Measurements from ENCODE around the gene RBM39. TPM values are rescaled to one million over a fixed set of nuclear protein-coding genes. Genes with fewer than 3 reads are reported as not detected.
A peak's percentile ranks its signal among the peaks of the same experiment; 100 is the strongest.

The RBM39 gene
- total RNA-seq, 3 donors from 2014 or later (not counting 1 experiment from before 2014, with no cell fraction given): 1,431 to 1,555 (median 1,445) TPM

GRCh38 chr20:35771689-35772562 lies 29.9 kb upstream of the RBM39 start, which contains the start of gene PHF20:
TSS of gene PHF20 (plus strand) at chr20:35772015. CDS start at chr20:35801523, 29,508 bp downstream.
- H3K27ac Mint-ChIP-seq: peak within 1 kb of the TSS; percentile 98 to 100
- Histone ChIP-seq H3K4me1 (ENCODE audit: control insufficient read depth, insufficient read depth, low read length) (peaks cover 73% of the 10 kb centered on the region), H3K4me3 (ENCODE audit: low read length) (peak within 1 kb of the TSS; percentile 46), H3K27ac (ENCODE audit: low read length) (peak within 1 kb of the TSS; percentile 99), H3K27me3 (ENCODE audit: control insufficient read depth, insufficient read depth, low read length) (no peaks in the 10 kb centered on the region), H3K36me3 (ENCODE audit: control insufficient read depth, insufficient read depth, low read length) (peaks cover 6% of the 10 kb centered on the region), H3K9me3 (ENCODE audit: control insufficient read depth, insufficient read depth, low read length) (no peaks in the 10 kb centered on the region)
- TF ChIP-seq CTCF (IDR thresholded peaks at IDR 0.05): no peak
- 2% methylated on average over 87 of the region's 87 CpGs for WGBS (ENCODE audit: insufficient coverage)
- H3K4me1 Mint-ChIP-seq: peaks cover 65 to 70% of the 10 kb centered on the region in 2 donors
- intact Hi-C loops (cut with micrococcal nuclease): loop anchor here (10.0 kb wide), 1 partner anchor 47 kb away; no protein-coding TSS in a partner anchor
- no peaks in the 10 kb centered on the region for H3K27me3 Mint-ChIP-seq (ENCODE audit: low read depth in 2 of 2)
- no peaks in the 10 kb centered on the region for H3K9me3 Mint-ChIP-seq
- H3K4me3 Mint-ChIP-seq: peak within 1 kb of the TSS; percentile 96
- H3K36me3 Mint-ChIP-seq: peaks cover 7% of the 10 kb centered on the region
- DNase-seq (peak; percentile 100), ATAC-seq (peak; percentile 77 to 93 (median 80))

GRCh38 chr20:35771367-35771688 lies 29.3 kb upstream of the RBM39 start:
- WGBS (ENCODE audit: insufficient coverage): 88% methylated on average over 9 of the region's 9 CpGs
- H3K9me3 ChIP-seq (ENCODE audit: control insufficient read depth, insufficient read depth, low read length): no peaks in the 10 kb centered on the region
- TF ChIP-seq CTCF (IDR thresholded peaks at IDR 0.05): no peak
- Mint-ChIP-seq H3K9me3 (no peaks in the 10 kb centered on the region), H3K27ac (peak overlapping the region; percentile 98 to 100), H3K4me1 (peaks cover 59 to 67% of the 10 kb centered on the region in 2 donors), H3K36me3 (peaks cover 7% of the 10 kb centered on the region), H3K27me3 (ENCODE audit: low read depth in 2 of 2) (no peaks in the 10 kb centered on the region), H3K4me3 (peak overlapping the region; percentile 86)
- DNase-seq: no peak
- ATAC-seq: no peak
- peak overlapping the region; percentile 5 for H3K4me3 ChIP-seq (ENCODE audit: low read length)
- peaks cover 77% of the 10 kb centered on the region for H3K4me1 ChIP-seq (ENCODE audit: control insufficient read depth, insufficient read depth, low read length)
- no peaks in the 10 kb centered on the region for H3K27me3 ChIP-seq (ENCODE audit: control insufficient read depth, insufficient read depth, low read length)
- H3K27ac ChIP-seq (ENCODE audit: low read length): peak overlapping the region; percentile 99
- peaks cover 6% of the 10 kb centered on the region for H3K36me3 ChIP-seq (ENCODE audit: control insufficient read depth, insufficient read depth, low read length)
- intact Hi-C loops (cut with micrococcal nuclease): loop anchor here (10.0 kb wide), 1 partner anchor 47 kb away; no protein-coding TSS in a partner anchor

GRCh38 chr20:35768731-35769664 lies 26.9 kb upstream of the RBM39 start:
- Mint-ChIP-seq H3K4me3 (peak overlapping the region; percentile 91), H3K9me3 (no peaks in the 10 kb centered on the region), H3K27me3 (ENCODE audit: low read depth in 2 of 2) (no peaks in the 10 kb centered on the region), H3K36me3 (no peaks in the 10 kb centered on the region), H3K27ac (peak overlapping the region; percentile 98 to 100), H3K4me1 (peaks cover 49 to 60% of the 10 kb centered on the region in 2 donors)
- intact Hi-C loops (cut with micrococcal nuclease): loop anchor here (1.0 to 2.0 kb wide), 3 partner anchors 27 to 154 kb away; partner anchors contain the start of genes RBM39 and SPAG4
- Histone ChIP-seq H3K4me1 (ENCODE audit: control insufficient read depth, insufficient read depth, low read length) (peaks cover 91% of the 10 kb centered on the region), H3K27ac (ENCODE audit: low read length) (peak overlapping the region; percentile 99), H3K9me3 (ENCODE audit: control insufficient read depth, insufficient read depth, low read length) (no peaks in the 10 kb centered on the region), H3K27me3 (ENCODE audit: control insufficient read depth, insufficient read depth, low read length) (no peaks in the 10 kb centered on the region), H3K4me3 (ENCODE audit: low read length) (no peak overlapping the region), H3K36me3 (ENCODE audit: control insufficient read depth, insufficient read depth, low read length) (no peaks in the 10 kb centered on the region)
- 63% methylated on average over 5 of the region's 5 CpGs for WGBS (ENCODE audit: insufficient coverage)
- ATAC-seq (peak in 1 of 3 donors; percentile 14), DNase-seq (peak; percentile 51 to 52)
- TF ChIP-seq CTCF (IDR thresholded peaks at IDR 0.05): no peak
